ENCODE results near the gene TMEM72.

TMEM72 gene

GRCh38 chr10:44924261-44925040 is 13.3 kb downstream of the TMEM72 start:
- no peak for TF ChIP-seq CTCF (IDR thresholded peaks at IDR 0.05; ENCODE audit: borderline replicate concordance, insufficient read depth, low read depth, low read length)
- H3K4me3 ChIP-seq (ENCODE audit: low read depth, low read length), result no peak overlapping the region

GRCh38 chr10:44925224-44925623 is 14.1 kb downstream of the TMEM72 start:
- no peak overlapping the region for H3K4me3 ChIP-seq (ENCODE audit: low read depth, low read length)
- TF ChIP-seq CTCF (IDR thresholded peaks at IDR 0.05; ENCODE audit: borderline replicate concordance, insufficient read depth, low read depth, low read length), result no peak

GRCh38 chr10:44925811-44926750 is 14.9 kb downstream of the TMEM72 start:
- no peak overlapping the region for H3K4me3 ChIP-seq (ENCODE audit: low read depth, low read length)
- TF ChIP-seq CTCF (IDR thresholded peaks at IDR 0.05; ENCODE audit: borderline replicate concordance, insufficient read depth, low read depth, low read length), result no peak

- no peak for TF ChIP-seq CTCF (IDR thresholded peaks at IDR 0.05; ENCODE audit: borderline replicate concordance, insufficient read depth, low read depth, low read length)
- H3K4me3 ChIP-seq (ENCODE audit: low read depth, low read length), result no peak overlapping the region
Observed at GRCh38 chr10:44926751-44927351, 15.7 kb downstream of the TMEM72 start.

GRCh38 chr10:44927352-44927751 is 16.2 kb downstream of the TMEM72 start:
- no peak for TF ChIP-seq CTCF (IDR thresholded peaks at IDR 0.05; ENCODE audit: borderline replicate concordance, insufficient read depth, low read depth, low read length)
- H3K4me3 ChIP-seq (ENCODE audit: low read depth, low read length), result no peak overlapping the region

- H3K4me3 ChIP-seq (ENCODE audit: low read depth, low read length), result no peak overlapping the region
- TF ChIP-seq CTCF (IDR thresholded peaks at IDR 0.05; ENCODE audit: borderline replicate concordance, insufficient read depth, low read depth, low read length), result no peak
Observed at GRCh38 chr10:44928462-44928861, 17.3 kb downstream of the TMEM72 start.
